HL-60/S4 (cell line): Measurements from ENCODE around the gene FHL2.

Experiments used
- in situ Hi-C: fragments of 300-500 bp; cut with MboI; formaldehyde crosslinking; loops from 2 replicates; pipeline ENCODE4 v1.14.3; 2022; ENCODE audit warnings: low sequenced_read_pairs

Gene FHL2

DNA sequence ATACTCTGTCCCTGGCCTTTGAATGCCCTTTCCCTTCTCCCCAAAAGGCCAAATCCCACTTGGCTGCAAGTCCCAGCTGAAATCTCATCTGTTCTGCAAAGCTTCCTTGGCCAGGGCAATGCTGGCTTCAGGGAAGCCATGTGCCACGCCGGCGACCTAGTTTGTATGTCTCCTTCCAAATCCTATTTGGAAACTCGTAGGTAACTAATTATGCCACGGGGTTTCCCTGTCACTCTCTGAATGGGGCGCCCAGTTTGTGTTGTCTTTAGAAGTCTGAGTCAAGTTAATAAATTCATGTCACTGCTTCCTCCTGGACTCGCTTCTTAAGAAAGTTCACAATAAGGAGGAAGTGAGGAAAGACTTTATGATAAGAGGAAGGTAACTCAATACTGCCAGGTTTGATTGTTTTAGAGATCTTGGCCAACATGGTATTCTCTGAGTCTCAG, 19.1 kb downstream of the FHL2 start:
- in situ Hi-C loops, result loop anchor here (10.0 kb wide), 1 partner anchor 155 kb away; no protein-coding TSS in a partner anchor

DNA sequence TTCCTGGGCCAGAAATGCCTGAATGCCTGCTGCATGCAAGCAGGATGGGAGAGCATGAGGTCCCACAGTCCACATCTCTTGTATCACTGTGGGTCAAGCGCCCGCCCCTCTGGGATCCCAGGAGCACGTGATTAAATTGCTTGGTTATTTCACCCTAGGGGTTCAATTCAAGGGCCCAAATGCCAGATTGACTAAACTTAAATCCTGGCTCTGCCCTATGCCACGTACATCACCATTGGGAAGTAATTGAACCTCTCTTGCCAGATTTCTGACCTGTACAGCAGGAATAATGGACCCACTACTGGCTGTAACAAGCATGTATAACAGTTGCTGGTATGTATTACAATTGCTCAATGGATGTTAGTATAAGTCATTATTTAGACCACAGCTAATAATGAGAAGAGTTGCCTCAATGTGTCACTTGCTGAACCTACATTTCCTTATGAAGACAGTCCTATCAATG, 19.9 kb downstream of the FHL2 start:
- in situ Hi-C loops, result loop anchor here (10.0 kb wide), 1 partner anchor 156 kb away; no protein-coding TSS in a partner anchor

- in situ Hi-C loops, result loop anchor here (10.0 kb wide), 1 partner anchor 156 kb away; no protein-coding TSS in a partner anchor
These were observed 20.5 kb downstream of the FHL2 start for GRCh38 chr2:105378276-105378840.

DNA sequence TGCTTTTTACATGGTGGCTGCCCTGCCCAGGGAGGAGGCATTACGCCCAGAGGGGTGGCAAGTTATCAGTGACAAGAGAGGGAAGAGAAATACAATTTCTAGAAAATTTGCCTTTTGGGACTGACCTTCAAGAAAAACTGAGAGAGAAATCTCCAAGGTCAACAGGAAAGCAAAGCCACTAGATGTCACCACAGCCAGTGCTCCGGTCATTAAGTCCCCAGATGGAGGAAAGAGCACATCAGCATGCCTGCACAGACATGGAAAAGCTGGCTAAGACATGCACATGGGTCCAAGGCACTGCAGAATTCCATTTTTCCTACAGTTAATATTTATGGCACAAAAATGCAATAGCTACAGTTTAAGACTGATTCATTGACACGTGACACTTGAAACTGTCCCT, 21.0 kb downstream of the FHL2 start:
- in situ Hi-C loops, result loop anchor here (10.0 kb wide), 1 partner anchor 157 kb away; no protein-coding TSS in a partner anchor

- in situ Hi-C loops, result loop anchor here (10.0 kb wide), 1 partner anchor 158 kb away; no protein-coding TSS in a partner anchor
These were observed 22.0 kb downstream of the FHL2 start for GRCh38 chr2:105376789-105377240.

- in situ Hi-C loops, result loop anchor here (10.0 kb wide), 1 partner anchor 159 kb away; no protein-coding TSS in a partner anchor
These were observed 22.8 kb downstream of the FHL2 start for GRCh38 chr2:105376010-105376409.

DNA sequence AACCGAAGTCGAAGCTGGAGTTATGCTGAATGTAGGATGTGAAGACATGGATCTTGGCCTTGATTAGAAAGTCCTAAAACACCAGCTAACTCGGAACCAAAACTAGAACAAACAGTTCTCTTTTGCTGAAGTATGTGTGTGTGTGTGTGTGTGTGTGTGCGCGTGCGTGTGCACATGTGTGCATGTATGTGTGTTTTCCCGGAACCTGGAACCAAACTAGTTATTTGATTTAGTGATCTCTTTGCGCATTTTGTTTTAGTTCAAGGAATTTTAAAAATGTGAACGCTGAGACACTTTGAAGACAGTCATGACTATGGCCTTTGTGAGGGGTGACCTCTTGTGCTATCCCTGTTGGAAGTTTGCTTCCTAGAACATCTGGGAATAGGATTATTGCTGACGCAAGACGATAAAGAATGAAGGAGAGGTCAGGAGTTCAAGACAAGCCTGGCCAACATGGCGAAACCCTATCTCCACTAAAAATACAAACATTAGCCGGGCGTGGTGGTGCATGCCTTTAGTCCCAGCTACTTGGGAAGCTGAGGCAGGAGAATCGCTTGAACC, 23.8 kb downstream of the FHL2 start:
- in situ Hi-C loops, result loop anchor here (10.0 kb wide), 1 partner anchor 160 kb away; no protein-coding TSS in a partner anchor

GRCh38 chr2:105373895-105374401, 24.9 kb downstream of the FHL2 start:
- in situ Hi-C loops, result loop anchor here (10.0 kb wide), 1 partner anchor 161 kb away; no protein-coding TSS in a partner anchor

DNA sequence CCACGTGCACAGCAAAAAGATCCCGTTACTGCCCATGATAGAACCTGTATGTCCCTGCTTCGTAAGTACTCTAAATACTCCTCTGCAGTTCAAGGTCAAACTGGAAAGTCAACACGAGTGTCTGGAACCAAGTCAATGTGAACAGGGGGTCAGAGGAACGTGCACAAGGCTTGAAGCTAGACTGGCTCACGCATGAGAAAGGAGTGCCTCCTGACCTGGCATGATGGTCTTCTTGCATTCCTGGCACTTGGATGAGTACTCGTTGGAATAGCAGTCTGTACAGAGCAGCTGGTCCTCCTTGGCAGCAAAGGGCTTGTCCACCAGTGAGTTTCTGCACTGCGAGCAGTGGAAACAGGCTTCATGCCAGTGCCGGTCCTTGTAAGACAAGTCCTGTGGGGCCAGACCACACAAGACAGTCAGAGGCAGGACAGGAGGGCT, 25.5 kb downstream of the FHL2 start:
- in situ Hi-C loops, result loop anchor here (10.0 kb wide), 1 partner anchor 161 kb away; no protein-coding TSS in a partner anchor

- in situ Hi-C loops, result loop anchor here (10.0 kb wide), 1 partner anchor 163 kb away; no protein-coding TSS in a partner anchor
These were observed 27.0 kb downstream of the FHL2 start for GRCh38 chr2:105371810-105372209.

- in situ Hi-C loops, result loop anchor here (10.0 kb wide), 1 partner anchor 164 kb away; no protein-coding TSS in a partner anchor
These were observed 27.7 kb downstream of the FHL2 start for GRCh38 chr2:105371156-105371555.

DNA sequence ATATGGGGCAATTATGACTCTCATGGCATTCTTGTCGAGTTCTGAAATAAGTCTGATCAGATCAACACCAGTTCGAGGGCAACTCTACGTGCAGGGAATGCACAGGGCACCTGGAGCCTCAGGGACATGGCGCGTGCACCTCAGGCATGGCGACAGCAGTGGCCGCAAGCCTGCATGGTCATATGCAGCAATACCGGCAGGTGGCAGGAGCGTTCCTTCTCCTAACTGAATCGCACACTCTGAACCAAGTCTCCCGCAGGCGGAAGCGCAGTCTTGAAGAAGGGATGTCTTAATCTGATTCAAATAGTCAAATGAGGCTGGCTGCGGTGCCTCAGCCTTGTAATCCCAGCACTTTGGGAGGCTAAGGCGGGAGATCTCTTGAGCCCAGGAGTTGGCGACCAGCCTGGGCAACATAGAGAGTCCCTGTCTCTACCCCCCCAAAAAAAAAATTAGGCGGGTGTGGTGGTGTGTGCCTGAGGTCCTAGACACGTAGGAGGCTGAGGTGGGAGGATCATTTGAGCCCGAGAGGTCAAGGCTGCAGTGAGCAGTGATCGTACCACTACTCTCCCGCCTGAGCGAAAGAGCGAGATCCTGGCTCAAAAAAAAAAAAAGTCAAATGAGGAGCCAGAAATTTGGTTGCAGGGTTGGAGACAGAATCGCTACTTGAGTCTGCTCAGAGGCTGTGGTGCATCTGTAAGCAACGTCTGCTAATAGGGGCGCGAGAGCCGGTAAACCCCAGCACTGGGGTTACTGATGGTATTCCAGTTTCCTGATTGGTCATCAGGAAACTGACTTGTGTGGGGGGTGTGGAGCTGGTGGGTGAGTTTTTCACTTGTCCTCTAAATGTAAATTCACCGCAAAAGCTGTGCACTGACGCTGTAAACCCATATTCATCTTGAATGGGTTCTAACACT, 28.8 kb downstream of the FHL2 start:
- in situ Hi-C loops, result loop anchor here (10.0 kb wide), 1 partner anchor 165 kb away; no protein-coding TSS in a partner anchor

GRCh38 chr2:105368759-105369408, 30.0 kb downstream of the FHL2 start:
- in situ Hi-C loops, result no loop called here

- in situ Hi-C loops, result no loop called here
These were observed 33.6 kb downstream of the FHL2 start for GRCh38 chr2:105365206-105365605.

- in situ Hi-C loops, result no loop called here
These were observed 34.3 kb downstream of the FHL2 start for GRCh38 chr2:105364436-105365139.

GRCh38 chr2:105362862-105363591, 35.8 kb downstream of the FHL2 start:
- in situ Hi-C loops, result no loop called here

- in situ Hi-C loops, result no loop called here
These were observed 37.6 kb downstream of the FHL2 start for GRCh38 chr2:105361102-105361889.

GRCh38 chr2:105358593-105358992, 40.3 kb downstream of the FHL2 start:
- in situ Hi-C loops, result no loop called here
